Measurements from ENCODE around the gene PRKAA1.
A peak's percentile ranks its signal among the peaks of the same experiment; 100 is the strongest.

PRKAA1 gene

GRCh38 chr5:40780199-40780598 is 18.0 kb downstream of the PRKAA1 start:
- H3K27me3 Mint-ChIP-seq (ENCODE audit: low read depth), result no peaks in the 10 kb centered on the region
- DNase-seq (ENCODE audit: low spot score), result no peak
- peaks cover 19% of the 10 kb centered on the region for H3K4me1 Mint-ChIP-seq (ENCODE audit: low read depth)
- peaks cover 17% of the 10 kb centered on the region for H3K36me3 Mint-ChIP-seq (ENCODE audit: low read depth)
- H3K27ac Mint-ChIP-seq, result no peak overlapping the region
- no peak overlapping the region for H3K4me3 Mint-ChIP-seq
- H3K9me3 Mint-ChIP-seq, result no peaks in the 10 kb centered on the region

GRCh38 chr5:40779561-40779960 is 18.6 kb downstream of the PRKAA1 start:
- Mint-ChIP-seq H3K4me1 (ENCODE audit: low read depth) (peaks cover 19% of the 10 kb centered on the region), H3K9me3 (no peaks in the 10 kb centered on the region)
- no peak for DNase-seq (ENCODE audit: low spot score)

GRCh38 chr5:40778133-40778532 is 20.0 kb downstream of the PRKAA1 start:
- Mint-ChIP-seq H3K36me3 (ENCODE audit: low read depth) (peaks cover 25% of the 10 kb centered on the region), H3K9me3 (no peaks in the 10 kb centered on the region), H3K4me3 (no peak overlapping the region), H3K27me3 (ENCODE audit: low read depth) (no peaks in the 10 kb centered on the region), H3K4me1 (ENCODE audit: low read depth) (peaks cover 17% of the 10 kb centered on the region), H3K27ac (no peak overlapping the region)
- DNase-seq (ENCODE audit: low spot score), result no peak

More at GRCh38 chr5:40779561-40779960, 18.6 kb downstream of the PRKAA1 start:
- Mint-ChIP-seq H3K27me3 (ENCODE audit: low read depth) (no peaks in the 10 kb centered on the region), H3K4me3 (no peak overlapping the region), H3K36me3 (ENCODE audit: low read depth) (peaks cover 20% of the 10 kb centered on the region), H3K27ac (no peak overlapping the region)

- no peaks in the 10 kb centered on the region for H3K9me3 Mint-ChIP-seq
- H3K27ac Mint-ChIP-seq, result no peak overlapping the region
- no peak for DNase-seq (ENCODE audit: low spot score)
- peaks cover 14% of the 10 kb centered on the region for H3K4me1 Mint-ChIP-seq (ENCODE audit: low read depth)
- peaks cover 30% of the 10 kb centered on the region for H3K36me3 Mint-ChIP-seq (ENCODE audit: low read depth)
- H3K27me3 Mint-ChIP-seq (ENCODE audit: low read depth), result no peaks in the 10 kb centered on the region
- H3K4me3 Mint-ChIP-seq, result no peak overlapping the region
Measured at GRCh38 chr5:40776658-40776977, 21.6 kb downstream of the PRKAA1 start.

GRCh38 chr5:40775846-40776657 is 22.1 kb downstream of the PRKAA1 start:
- peaks cover 14% of the 10 kb centered on the region for H3K4me1 Mint-ChIP-seq (ENCODE audit: low read depth)
- no peaks in the 10 kb centered on the region for H3K27me3 Mint-ChIP-seq (ENCODE audit: low read depth)
- peaks cover 30% of the 10 kb centered on the region for H3K36me3 Mint-ChIP-seq (ENCODE audit: low read depth)
- DNase-seq (ENCODE audit: low spot score), result no peak
- H3K9me3 Mint-ChIP-seq, result no peaks in the 10 kb centered on the region
- peak overlapping the region; percentile 58 for H3K27ac Mint-ChIP-seq
- no peak overlapping the region for H3K4me3 Mint-ChIP-seq

GRCh38 chr5:40775085-40775845 is 22.9 kb downstream of the PRKAA1 start:
- no peak for DNase-seq (ENCODE audit: low spot score)
- no peak overlapping the region for H3K4me3 Mint-ChIP-seq
- no peaks in the 10 kb centered on the region for H3K27me3 Mint-ChIP-seq (ENCODE audit: low read depth)
- H3K36me3 Mint-ChIP-seq (ENCODE audit: low read depth), result peaks cover 30% of the 10 kb centered on the region
- H3K9me3 Mint-ChIP-seq, result no peaks in the 10 kb centered on the region
- H3K27ac Mint-ChIP-seq, result no peak overlapping the region
- H3K4me1 Mint-ChIP-seq (ENCODE audit: low read depth), result peaks cover 14% of the 10 kb centered on the region

GRCh38 chr5:40774623-40775022 is 23.6 kb downstream of the PRKAA1 start:
- peaks cover 30% of the 10 kb centered on the region for H3K36me3 Mint-ChIP-seq (ENCODE audit: low read depth)
- no peak overlapping the region for H3K4me3 Mint-ChIP-seq
- H3K27ac Mint-ChIP-seq, result no peak overlapping the region
- H3K9me3 Mint-ChIP-seq, result no peaks in the 10 kb centered on the region
- peaks cover 14% of the 10 kb centered on the region for H3K4me1 Mint-ChIP-seq (ENCODE audit: low read depth)
- no peak for DNase-seq (ENCODE audit: low spot score)
- no peaks in the 10 kb centered on the region for H3K27me3 Mint-ChIP-seq (ENCODE audit: low read depth)

- Mint-ChIP-seq H3K27me3 (ENCODE audit: low read depth) (no peaks in the 10 kb centered on the region), H3K4me1 (ENCODE audit: low read depth) (peaks cover 5% of the 10 kb centered on the region), H3K4me3 (no peak overlapping the region), H3K27ac (no peak overlapping the region), H3K36me3 (ENCODE audit: low read depth) (peaks cover 35% of the 10 kb centered on the region), H3K9me3 (no peaks in the 10 kb centered on the region)
- no peak for DNase-seq (ENCODE audit: low spot score)
Measured at GRCh38 chr5:40770764-40771163, 27.4 kb downstream of the PRKAA1 start.

GRCh38 chr5:40762705-40763104 is 35.5 kb downstream of the PRKAA1 start:
- no peaks in the 10 kb centered on the region for H3K9me3 Mint-ChIP-seq
- peaks cover 47% of the 10 kb centered on the region for H3K36me3 Mint-ChIP-seq (ENCODE audit: low read depth)
- H3K27me3 Mint-ChIP-seq (ENCODE audit: low read depth), result no peaks in the 10 kb centered on the region
- H3K4me3 Mint-ChIP-seq, result no peak overlapping the region
- DNase-seq (ENCODE audit: low spot score), result no peak
- no peak overlapping the region for H3K27ac Mint-ChIP-seq
- no peaks in the 10 kb centered on the region for H3K4me1 Mint-ChIP-seq (ENCODE audit: low read depth)

GRCh38 chr5:40757400-40757799 is 40.8 kb downstream of the PRKAA1 start:
- Mint-ChIP-seq H3K27me3 (ENCODE audit: low read depth) (no peaks in the 10 kb centered on the region), H3K27ac (no peak overlapping the region), H3K36me3 (ENCODE audit: low read depth) (peaks cover 22% of the 10 kb centered on the region), H3K4me3 (no peak overlapping the region), H3K9me3 (no peaks in the 10 kb centered on the region), H3K4me1 (ENCODE audit: low read depth) (peaks cover 12% of the 10 kb centered on the region)
- no peak for DNase-seq (ENCODE audit: low spot score)

GRCh38 chr5:40755407-40756365 is 42.5 kb downstream of the PRKAA1 start, which contains the start of gene TTC33:
TTC33 (minus strand) TSS chr5:40755961; CDS start chr5:40747018, 8,943 bp downstream.
- DNase-seq (ENCODE audit: low spot score), result peak; percentile 96
- H3K4me3 Mint-ChIP-seq, result no peak within 1 kb of the TSS
- no peaks in the 10 kb centered on the region for H3K27me3 Mint-ChIP-seq (ENCODE audit: low read depth)
- no peak within 1 kb of the TSS for H3K27ac Mint-ChIP-seq
- H3K9me3 Mint-ChIP-seq, result no peaks in the 10 kb centered on the region
- peaks cover 27% of the 10 kb centered on the region for H3K4me1 Mint-ChIP-seq (ENCODE audit: low read depth)
- peaks cover 25% of the 10 kb centered on the region for H3K36me3 Mint-ChIP-seq (ENCODE audit: low read depth)

- H3K27ac Mint-ChIP-seq, result no peak overlapping the region
- no peak overlapping the region for H3K4me3 Mint-ChIP-seq
- H3K27me3 Mint-ChIP-seq (ENCODE audit: low read depth), result no peaks in the 10 kb centered on the region
- DNase-seq (ENCODE audit: low spot score), result peak; percentile 64
- no peaks in the 10 kb centered on the region for H3K9me3 Mint-ChIP-seq
- H3K36me3 Mint-ChIP-seq (ENCODE audit: low read depth), result peaks cover 25% of the 10 kb centered on the region
- H3K4me1 Mint-ChIP-seq (ENCODE audit: low read depth), result peaks cover 30% of the 10 kb centered on the region
Measured at GRCh38 chr5:40755093-40755406, 43.1 kb downstream of the PRKAA1 start.

GRCh38 chr5:40754381-40755092 is 43.6 kb downstream of the PRKAA1 start:
- H3K27ac Mint-ChIP-seq, result no peak overlapping the region
- no peaks in the 10 kb centered on the region for H3K27me3 Mint-ChIP-seq (ENCODE audit: low read depth)
- DNase-seq (ENCODE audit: low spot score), result no peak
- no peak overlapping the region for H3K4me3 Mint-ChIP-seq
- no peaks in the 10 kb centered on the region for H3K9me3 Mint-ChIP-seq
- peaks cover 24% of the 10 kb centered on the region for H3K36me3 Mint-ChIP-seq (ENCODE audit: low read depth)
- peaks cover 30% of the 10 kb centered on the region for H3K4me1 Mint-ChIP-seq (ENCODE audit: low read depth)

Measured in T-helper 2 cell treated with Interferon-gamma antibody and Interleukin-4, amounts not matched to agents 5 μg/mL and 100 μg/mL, for 36 hours (primary cell).